Endothelial cell of hepatic sinusoid (primary cell): ENCODE results near the gene SPAG9.

Source experiments
- in situ Hi-C: cut with HindIII; loops from 2 replicates; pipeline ENCODE4 v1.10.0; 2017; ENCODE audit warnings: low sequenced_read_pairs

The SPAG9 gene, protein sequence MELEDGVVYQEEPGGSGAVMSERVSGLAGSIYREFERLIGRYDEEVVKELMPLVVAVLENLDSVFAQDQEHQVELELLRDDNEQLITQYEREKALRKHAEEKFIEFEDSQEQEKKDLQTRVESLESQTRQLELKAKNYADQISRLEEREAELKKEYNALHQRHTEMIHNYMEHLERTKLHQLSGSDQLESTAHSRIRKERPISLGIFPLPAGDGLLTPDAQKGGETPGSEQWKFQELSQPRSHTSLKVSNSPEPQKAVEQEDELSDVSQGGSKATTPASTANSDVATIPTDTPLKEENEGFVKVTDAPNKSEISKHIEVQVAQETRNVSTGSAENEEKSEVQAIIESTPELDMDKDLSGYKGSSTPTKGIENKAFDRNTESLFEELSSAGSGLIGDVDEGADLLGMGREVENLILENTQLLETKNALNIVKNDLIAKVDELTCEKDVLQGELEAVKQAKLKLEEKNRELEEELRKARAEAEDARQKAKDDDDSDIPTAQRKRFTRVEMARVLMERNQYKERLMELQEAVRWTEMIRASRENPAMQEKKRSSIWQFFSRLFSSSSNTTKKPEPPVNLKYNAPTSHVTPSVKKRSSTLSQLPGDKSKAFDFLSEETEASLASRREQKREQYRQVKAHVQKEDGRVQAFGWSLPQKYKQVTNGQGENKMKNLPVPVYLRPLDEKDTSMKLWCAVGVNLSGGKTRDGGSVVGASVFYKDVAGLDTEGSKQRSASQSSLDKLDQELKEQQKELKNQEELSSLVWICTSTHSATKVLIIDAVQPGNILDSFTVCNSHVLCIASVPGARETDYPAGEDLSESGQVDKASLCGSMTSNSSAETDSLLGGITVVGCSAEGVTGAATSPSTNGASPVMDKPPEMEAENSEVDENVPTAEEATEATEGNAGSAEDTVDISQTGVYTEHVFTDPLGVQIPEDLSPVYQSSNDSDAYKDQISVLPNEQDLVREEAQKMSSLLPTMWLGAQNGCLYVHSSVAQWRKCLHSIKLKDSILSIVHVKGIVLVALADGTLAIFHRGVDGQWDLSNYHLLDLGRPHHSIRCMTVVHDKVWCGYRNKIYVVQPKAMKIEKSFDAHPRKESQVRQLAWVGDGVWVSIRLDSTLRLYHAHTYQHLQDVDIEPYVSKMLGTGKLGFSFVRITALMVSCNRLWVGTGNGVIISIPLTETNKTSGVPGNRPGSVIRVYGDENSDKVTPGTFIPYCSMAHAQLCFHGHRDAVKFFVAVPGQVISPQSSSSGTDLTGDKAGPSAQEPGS (N-terminal part only)

DNA sequence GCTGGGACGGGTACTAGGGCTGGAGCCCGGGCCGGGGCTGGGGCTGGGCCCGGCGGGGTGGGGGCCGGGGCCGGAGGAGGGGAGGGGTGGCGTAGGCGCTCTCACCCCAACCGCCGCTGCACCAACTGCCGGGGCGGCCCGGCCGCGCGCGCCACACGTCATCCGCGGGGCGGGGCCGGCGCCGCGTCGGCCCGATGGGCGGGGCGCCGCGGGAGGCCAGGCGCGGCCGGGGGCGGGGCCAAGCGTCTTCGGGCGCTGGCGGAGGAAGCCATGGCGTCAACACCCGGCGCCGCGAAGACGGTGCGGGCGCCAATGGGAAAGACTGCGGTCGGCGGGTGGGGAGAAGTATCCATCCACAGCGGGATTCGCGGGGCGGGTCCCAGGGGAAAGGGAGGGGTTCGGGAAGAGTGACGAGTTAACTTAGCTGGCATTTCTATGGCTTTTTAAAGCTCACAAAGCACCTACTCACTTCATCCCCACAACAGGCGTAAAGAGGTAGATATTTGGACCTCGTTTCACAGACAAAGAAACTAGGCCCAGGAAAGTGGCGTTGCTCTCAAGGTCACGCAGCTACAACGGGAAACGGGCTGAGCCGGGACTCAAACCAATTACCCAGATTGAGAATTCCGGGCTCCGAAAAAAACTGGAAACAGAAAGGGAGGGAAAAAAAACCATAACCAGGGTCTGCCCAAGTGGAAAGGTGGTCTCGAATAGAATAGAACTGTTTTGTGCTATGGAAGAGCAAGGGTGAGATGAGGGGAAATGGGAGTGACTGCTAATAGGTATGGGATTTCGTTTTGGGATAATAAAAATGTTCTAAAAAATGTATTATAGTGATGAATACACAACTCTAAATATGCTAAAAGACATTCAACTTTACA lies at the start of gene SPAG9:
Gene SPAG9 (minus strand): TSS at position 130 of the 881 bp plus-strand sequence. CDS start 212 bp downstream, outside the sequence.
- in situ Hi-C loops: no loop called here

DNA sequence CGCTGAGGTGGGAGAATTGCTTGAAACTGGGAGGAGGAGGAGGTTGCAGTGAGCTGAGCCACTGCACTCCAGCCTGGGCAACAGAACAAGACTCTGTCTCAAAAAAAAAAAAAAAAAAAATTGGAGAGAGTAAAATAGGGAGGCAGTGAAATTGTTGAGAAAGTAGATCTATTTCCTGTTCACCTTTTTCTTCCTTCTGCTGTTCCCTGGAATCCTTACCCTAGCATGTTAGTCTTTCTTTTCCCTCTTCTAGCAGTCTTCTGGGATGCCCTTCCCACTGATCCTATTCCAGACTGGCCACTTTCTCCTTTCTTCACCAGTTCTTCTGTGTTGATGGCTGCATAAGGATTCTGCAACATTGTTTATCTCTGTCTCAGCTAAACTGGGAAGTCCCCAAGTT lies 48.7 kb upstream of the SPAG9 start:
- in situ Hi-C loops: no loop called here

DNA sequence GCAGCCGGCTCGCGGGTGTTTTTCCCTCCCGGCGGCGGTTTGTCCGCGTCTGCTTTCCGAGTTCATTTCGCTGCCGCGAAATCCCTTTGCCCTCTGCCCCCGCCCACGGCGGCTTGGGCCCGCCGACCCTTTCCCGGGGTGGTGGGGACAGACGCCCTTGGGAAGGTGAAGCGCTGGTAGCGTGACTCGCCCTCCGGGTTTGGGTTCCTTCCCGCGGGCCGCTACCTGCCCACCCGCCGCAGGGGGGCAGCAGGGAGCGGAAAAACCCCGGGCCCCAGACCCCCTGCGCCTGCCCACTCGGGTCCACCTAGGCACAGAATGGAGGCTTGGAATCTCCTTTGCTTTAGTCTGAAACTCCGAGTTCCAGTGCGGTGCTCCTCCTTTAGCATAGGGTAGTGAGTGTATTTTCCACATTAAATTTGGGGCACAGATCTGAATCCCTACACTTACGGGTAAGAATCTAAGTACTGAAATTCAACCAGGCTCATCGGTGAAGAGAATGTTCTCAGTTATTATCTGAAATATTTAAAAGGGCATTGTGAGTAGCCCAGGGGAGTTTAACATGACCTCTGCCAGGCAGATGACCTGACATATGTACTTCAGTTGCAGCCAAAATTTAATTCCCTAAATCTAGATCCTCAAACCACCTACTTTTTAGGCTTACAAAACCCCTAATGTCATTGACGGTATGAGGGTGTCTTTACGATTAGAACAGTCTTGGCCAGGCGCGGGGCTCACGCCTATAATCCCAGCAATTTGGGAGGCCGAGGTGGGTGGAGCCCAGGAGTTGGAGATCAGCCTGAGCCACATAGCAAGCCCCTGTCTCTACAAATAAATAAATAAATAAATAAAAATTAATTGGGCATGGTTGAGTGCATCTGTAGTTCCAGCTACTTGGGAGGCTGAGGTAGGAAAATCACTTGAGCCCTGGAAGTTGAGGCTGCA lies 46.6 kb upstream of the SPAG9 start:
- in situ Hi-C loops: no loop called here

DNA sequence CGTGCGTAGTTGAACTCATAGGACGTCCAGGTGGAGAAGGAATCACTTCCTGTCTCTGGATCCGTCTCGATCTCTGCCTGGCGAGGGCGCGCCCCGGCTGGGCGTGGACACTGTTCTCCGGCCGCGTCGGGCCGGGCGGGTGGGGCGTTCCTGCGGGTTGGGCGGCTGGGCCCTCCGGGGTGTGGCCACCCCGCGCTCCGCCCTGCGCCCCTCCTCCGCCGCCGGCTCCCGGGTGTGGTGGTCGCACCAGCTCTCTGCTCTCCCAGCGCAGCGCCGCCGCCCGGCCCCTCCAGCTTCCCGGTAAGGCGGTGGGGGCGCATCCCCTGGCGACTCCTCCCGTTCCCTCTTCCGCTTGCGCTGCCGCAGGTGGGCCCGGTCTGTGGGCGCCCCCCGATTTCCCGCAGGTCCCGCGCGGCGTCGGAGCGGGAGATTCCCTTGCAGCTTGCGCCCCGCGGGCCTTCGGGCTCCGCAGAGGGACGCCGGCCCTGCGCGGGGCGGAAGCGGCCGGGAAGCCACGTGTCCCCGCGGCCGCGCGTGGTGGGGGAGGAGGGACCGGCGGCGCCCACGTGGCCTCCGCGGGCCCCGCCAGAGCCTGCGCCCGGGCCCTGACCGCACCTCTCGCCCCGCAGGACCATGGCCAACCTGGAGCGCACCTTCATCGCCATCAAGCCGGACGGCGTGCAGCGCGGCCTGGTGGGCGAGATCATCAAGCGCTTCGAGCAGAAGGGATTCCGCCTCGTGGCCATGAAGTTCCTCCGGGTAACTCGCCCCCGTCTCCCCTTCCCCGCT lies 45.7 kb upstream of the SPAG9 start, which contains the start of gene NME2:
Gene NME2 (plus strand): TSS at position 214 of the 789 bp plus-strand sequence. CDS start 420 bp downstream, at position 634.
- in situ Hi-C loops: no loop called here

DNA sequence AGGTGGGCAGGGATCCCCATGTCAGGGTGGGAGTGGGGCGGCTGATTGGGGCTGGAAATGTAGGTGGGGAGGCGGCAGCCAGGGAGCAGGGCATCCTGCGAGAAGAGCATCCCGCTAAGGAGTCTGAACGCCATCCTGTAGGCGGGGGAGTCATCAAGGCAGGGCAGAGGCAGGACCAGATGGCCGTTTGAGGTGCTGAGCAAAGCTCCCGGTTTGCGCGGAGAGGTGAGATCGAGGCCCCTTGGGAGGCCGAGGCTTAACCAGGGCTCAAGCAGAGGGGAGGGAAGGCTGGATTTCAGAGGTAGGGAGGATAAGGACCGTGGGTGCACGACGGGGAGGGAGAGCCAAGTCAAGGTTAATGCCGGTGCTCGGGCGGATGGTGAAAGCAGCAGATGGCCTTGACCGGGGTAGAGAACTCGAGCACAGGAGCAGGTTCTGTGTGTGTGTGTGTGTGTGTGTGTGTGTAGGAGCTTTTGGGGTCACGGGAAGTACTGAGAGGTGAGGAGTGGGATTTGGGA lies 45.1 kb upstream of the SPAG9 start:
- in situ Hi-C loops: no loop called here

DNA sequence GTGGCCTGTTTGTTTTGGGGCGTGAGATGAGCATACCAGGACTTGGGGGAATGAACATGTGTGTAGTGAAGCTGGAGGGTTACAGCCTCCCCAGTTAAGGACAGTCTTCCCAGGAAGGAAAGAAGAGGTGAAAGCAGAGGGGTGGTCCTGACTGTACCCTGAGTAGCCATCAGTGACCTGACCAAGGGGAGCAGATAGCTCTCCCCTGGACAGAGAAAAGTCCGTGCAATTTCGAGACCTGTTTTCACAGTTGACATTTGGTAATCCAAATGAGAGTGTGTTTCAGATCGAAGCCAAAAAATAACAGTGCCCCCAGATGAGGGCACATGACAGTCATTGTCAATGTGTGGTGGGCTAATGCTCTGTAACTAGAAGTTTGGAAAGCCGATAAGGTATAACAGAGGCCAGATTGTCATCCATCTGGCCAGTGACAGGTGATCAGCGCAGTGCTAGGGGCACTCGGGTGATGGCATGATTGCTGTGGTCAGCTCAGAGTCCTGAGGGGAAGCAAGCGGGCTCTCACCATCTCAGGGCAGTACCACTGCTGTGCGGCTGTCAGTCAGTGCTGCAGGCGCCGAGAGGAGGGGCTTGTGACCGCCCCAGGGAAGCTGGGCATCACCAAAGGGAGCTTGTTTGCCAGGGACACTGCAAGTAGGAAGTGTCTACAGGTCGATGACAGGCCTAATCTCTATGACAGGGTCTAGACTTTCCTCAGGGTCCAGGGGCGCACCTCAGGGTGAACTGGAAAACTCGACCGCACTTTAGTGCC lies 44.4 kb upstream of the SPAG9 start:
- in situ Hi-C loops: no loop called here

DNA sequence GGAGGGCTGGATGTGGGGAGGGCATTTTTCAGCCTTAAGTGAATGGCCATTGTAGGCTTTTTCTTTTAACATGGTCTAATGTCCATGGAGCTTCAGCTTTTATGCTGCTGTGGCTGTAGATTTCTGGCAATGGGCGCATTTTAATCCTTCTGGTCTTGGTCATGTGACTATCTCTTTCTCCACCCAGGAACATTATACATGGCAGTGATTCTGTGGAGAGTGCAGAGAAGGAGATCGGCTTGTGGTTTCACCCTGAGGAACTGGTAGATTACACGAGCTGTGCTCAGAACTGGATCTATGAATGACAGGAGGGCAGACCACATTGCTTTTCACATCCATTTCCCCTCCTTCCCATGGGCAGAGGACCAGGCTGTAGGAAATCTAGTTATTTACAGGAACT lies 40.9 kb upstream of the SPAG9 start:
- in situ Hi-C loops: no loop called here

DNA sequence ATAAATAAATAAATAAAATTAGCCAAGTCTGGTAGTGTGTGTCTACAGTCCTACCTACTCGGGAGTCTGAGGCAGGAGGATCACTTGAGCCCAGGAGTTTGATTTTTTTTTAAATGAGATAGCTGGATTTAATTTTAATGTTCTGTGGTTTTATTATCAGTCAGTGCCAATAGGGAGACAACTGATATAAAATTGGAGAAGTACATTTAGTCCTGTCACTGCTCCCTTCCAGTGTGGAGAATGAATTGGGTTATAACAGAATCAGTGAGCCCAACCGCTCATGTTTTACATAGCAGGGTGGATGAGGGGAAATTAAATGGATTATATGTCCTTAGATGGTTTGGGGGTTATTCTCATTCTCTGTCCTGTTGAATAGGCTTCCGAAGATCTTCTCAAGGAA lies 38.9 kb upstream of the SPAG9 start:
- in situ Hi-C loops: no loop called here

DNA sequence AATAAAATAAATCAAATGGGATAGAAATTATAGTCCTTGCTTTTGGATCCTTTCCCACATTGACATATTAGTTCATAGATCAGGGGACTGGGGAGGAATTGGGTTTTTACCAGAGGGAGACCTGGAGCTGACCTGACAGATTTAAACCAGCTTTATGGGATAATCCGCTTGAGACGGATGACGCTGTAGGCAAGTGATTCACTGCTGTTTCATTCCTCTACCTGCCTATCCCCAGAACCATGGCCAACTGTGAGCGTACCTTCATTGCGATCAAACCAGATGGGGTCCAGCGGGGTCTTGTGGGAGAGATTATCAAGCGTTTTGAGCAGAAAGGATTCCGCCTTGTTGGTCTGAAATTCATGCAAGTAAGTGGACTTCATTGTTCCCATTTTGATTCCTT lies 34.7 kb upstream of the SPAG9 start:
- in situ Hi-C loops: no loop called here

DNA sequence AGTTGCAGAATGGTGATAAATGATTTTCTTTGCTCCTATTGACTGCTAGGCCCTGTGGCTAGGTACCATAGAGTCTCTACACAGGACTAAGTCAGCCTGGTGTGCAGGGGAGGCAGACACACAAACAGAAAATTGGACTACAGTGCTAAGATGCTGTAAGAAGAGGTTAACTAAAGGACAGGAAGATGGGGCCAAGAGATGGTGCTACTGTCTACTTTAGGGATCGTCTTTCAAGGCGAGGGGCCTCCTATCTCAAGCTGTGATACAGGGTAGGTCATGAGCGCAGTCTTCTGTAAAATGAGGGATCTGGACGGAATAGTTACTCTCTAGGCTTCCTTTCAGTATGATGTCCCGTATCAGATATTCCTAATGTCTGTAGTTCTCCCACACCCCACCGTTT lies 33.5 kb upstream of the SPAG9 start:
- in situ Hi-C loops: no loop called here

DNA sequence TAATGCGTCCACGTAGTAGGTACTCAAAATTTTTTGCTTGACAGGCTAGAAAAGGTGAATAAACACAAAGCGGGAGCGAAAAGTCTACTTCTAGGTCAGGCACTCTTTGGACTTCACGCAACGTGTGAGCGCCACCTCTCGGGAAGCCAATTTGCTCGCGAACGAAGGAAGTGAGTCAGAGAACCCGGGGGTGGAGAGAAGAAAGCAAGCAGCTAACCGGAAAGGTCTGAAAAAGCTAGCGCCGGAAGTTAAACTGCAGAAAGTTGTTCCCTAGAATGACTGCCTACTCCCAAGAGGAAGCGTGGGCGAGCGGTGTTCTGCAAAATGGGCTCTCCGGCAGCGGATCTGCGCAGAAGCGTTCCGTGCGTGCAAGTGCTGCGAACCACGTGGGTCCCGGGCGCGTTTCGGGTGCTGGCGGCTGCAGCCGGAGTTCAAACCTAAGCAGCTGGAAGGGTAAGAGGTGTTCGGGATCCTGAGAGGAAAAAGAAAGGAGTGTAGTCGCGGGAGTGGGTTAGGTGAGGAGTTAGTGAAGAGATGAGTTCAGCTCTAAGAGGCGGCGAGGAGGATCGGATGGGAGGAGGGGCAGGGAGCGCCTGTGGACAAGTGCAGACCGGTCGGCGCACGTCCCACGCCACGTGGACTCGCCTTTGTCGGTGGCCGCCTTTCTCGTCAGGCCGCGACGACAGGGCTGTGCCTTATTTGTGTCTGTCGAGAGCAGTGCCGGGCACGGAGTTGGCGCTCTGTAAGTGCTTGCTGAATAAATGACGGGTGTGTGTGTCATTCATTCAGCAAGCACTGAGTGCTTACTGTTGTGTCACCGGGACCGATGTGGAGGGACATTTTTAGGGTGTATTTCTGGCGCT lies 32.8 kb upstream of the SPAG9 start, which contains the start of gene NME1:
Gene NME1 (plus strand): TSS at position 350 of the 863 bp plus-strand sequence. CDS start 2,096 bp downstream, outside the sequence.
- in situ Hi-C loops: no loop called here

DNA sequence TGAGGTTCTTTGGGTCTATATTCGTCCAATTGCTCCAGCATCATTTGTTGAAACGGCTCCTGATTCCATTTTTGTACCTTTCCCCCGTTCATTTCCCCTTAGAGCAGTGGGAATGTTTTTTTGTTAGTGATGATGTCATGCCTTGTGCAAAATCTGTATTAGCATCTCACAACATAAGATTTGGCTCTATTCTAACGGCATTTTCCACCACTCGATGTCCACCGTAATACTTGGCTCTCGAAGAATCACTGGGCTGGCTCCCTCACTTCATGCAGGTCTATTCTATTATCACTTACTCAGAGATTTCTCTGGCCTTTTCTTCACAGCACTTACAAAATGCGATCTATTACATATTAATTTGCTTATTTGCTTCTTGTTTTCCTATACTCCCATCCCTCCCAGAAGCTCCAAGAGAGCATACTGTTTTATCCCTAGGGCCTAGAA lies 32.1 kb upstream of the SPAG9 start:
- in situ Hi-C loops: no loop called here

DNA sequence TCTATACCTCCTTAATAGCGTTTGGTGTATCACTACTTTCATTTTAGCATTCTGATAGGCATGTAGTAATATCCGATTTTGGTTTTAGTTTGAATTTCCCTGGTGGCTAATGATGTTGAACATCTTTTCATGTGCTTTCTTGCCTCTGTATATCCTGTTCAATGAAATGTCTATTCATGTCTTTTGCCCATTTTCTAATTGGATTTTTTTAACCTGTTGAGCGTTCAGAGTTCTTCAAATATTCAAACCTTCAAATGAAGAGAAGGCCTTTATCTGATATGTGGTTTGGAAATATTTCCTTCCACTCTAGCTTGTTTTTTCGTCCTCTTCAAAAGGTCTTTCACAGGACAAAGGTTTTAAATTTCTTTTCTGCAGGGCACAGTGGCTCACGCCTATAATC lies 30.3 kb upstream of the SPAG9 start:
- in situ Hi-C loops: no loop called here

DNA sequence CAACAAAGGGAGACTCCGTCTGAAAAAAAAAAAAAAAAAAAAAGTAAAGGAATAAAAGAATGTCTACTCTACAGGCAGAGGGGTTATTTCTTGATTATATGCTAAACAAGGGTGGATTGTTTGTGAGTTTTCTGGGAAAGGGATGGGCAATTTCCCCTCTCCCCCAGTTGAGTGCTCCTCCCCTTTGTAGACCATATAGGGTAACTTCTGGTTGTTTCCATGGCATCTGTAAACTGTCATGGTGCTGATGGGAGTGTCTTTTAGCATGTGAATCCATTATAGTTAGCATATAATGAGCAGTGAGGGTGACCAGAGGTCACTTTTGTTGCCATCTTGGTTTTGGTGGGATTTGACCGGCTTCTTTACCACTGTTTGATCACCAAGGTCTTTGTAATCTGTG lies 28.5 kb upstream of the SPAG9 start:
- in situ Hi-C loops: no loop called here

DNA sequence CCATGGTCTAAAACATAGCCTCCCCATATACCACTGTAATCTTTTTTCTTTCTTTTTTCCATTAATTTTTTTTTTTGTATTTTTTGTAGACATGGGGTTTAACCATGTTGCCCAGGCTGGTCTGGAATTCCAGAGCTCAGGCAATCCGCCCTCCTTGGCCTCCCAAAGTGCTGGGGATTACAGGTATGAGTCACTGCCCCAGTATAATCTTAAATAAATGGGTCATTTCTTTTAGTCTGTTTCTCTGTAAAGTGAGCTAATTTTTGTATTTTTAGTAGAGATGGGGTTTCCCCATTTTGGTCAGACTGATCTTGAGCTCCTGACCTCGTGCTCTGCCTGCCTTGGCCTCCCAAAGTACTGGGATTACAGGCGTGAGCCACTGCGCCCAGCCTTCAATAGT lies 27.0 kb upstream of the SPAG9 start:
- in situ Hi-C loops: no loop called here
